ENCODE data around the gene DMC1.
"Not testable (repeated sequence)": the region's sequence is repeated elsewhere in the genome, so short reads cannot be mapped to it uniquely, and the experiment has no call there.

Gene DMC1

GRCh38 chr22:38477585-38477984, 92.4 kb downstream of the DMC1 start:
- Histone ChIP-seq H4K91ac (ENCODE audit: low read depth, low read length, poor library complexity) (no peak overlapping the region), H2AK5ac (ENCODE audit: low read depth, low read length) (no peak overlapping the region)
- no CpG with 5 or more reads among the region's 1 CpG for WGBS, 2 donors (ENCODE audit: extremely low coverage in 2 of 2, insufficient read length in 2 of 2, insufficient replicate concordance in 1 of 2)

GRCh38 chr22:38474003-38474607, 95.9 kb downstream of the DMC1 start:
- H3K27me3 ChIP-seq (ENCODE audit: control insufficient read depth in 3 of 3, insufficient read depth in 3 of 3, low read depth in 1 of 3, low read length in 3 of 3): peaks cover 0 to under 1% (median 0%) of the 10 kb centered on the region in 3 experiments
- DNase-seq (ENCODE audit: low spot score): no peak
- H2AK5ac ChIP-seq (ENCODE audit: low read depth, low read length): no peak overlapping the region
- peaks cover 0 to 4% of the 10 kb centered on the region in 2 donors for H3K36me3 ChIP-seq (replicated peaks in 1 of 2; ENCODE audit: control insufficient read depth in 2 of 2, insufficient read depth in 2 of 2, low read length in 2 of 2)
- H3K14ac ChIP-seq (ENCODE audit: low read length): peak overlapping the region; percentile 5
- H3K4me3 ChIP-seq (ENCODE audit: low read length in 2 of 2): no peak overlapping the region
- H2BK120ac ChIP-seq (ENCODE audit: low read depth, low read length): no peak overlapping the region
- no peak overlapping the region for H2BK15ac ChIP-seq (ENCODE audit: low read length)
- no peak overlapping the region for H3K4me2 ChIP-seq (ENCODE audit: insufficient read depth, low read length, poor library complexity, severe bottlenecking)
- no peak overlapping the region for H2BK5ac ChIP-seq (ENCODE audit: low read length)
- H3K4ac ChIP-seq (ENCODE audit: low read length): no peak overlapping the region
- no peaks in the 10 kb centered on the region for H3K4me1 ChIP-seq (ENCODE audit: control insufficient read depth in 2 of 2, insufficient read depth in 1 of 2, low read depth in 1 of 2, low read length in 2 of 2)
- no peak overlapping the region for H3K27ac ChIP-seq (replicated peaks; ENCODE audit: low read length)
- no peak overlapping the region for H3K23ac ChIP-seq (ENCODE audit: low read depth, low read length, poor library complexity)
- H4K8ac ChIP-seq (ENCODE audit: low read depth, low read length): no peak overlapping the region
- H2BK12ac ChIP-seq (ENCODE audit: low read length): no peak overlapping the region
- no peaks in the 10 kb centered on the region for H3K79me1 ChIP-seq (ENCODE audit: low read depth, low read length)
- H3K18ac ChIP-seq (ENCODE audit: low read length): no peak overlapping the region
- no peaks in the 10 kb centered on the region for H3K9me3 ChIP-seq (replicated peaks in 1 of 2; ENCODE audit: control insufficient read depth in 2 of 2, insufficient read depth in 1 of 2, low read depth in 1 of 2, low read length in 2 of 2)
- H2AFZ ChIP-seq (ENCODE audit: low read length): no peak overlapping the region
- WGBS, 2 donors (ENCODE audit: extremely low coverage in 2 of 2, insufficient read length in 2 of 2, insufficient replicate concordance in 1 of 2): no CpG with 5 or more reads among the region's 10 CpGs
- no peak overlapping the region for H3K9ac ChIP-seq (ENCODE audit: low read depth, low read length, poor library complexity)
- H4K91ac ChIP-seq (ENCODE audit: low read depth, low read length, poor library complexity): no peak overlapping the region

More at GRCh38 chr22:38477585-38477984, 92.4 kb downstream of the DMC1 start:
- no peak overlapping the region for H2BK15ac ChIP-seq (ENCODE audit: low read length)
- no peak overlapping the region for H2AFZ ChIP-seq (ENCODE audit: low read length)
- no peak overlapping the region for H3K9ac ChIP-seq (ENCODE audit: low read depth, low read length, poor library complexity)
- no peak overlapping the region for H3K18ac ChIP-seq (ENCODE audit: low read length)
- no peaks in the 10 kb centered on the region for H3K9me3 ChIP-seq (replicated peaks in 1 of 2; ENCODE audit: control insufficient read depth in 2 of 2, insufficient read depth in 1 of 2, low read depth in 1 of 2, low read length in 2 of 2)
- H4K8ac ChIP-seq (ENCODE audit: low read depth, low read length): no peak overlapping the region
- H2BK120ac ChIP-seq (ENCODE audit: low read depth, low read length): no peak overlapping the region
- H3K27me3 ChIP-seq (ENCODE audit: control insufficient read depth in 3 of 3, insufficient read depth in 3 of 3, low read depth in 1 of 3, low read length in 3 of 3): no peaks in the 10 kb centered on the region
- no peaks in the 10 kb centered on the region for H3K79me1 ChIP-seq (ENCODE audit: low read depth, low read length)
- no peak for DNase-seq (ENCODE audit: low spot score)
- H3K23ac ChIP-seq (ENCODE audit: low read depth, low read length, poor library complexity): no peak overlapping the region
- H2BK12ac ChIP-seq (ENCODE audit: low read length): no peak overlapping the region
- H3K27ac ChIP-seq (replicated peaks; ENCODE audit: low read length): no peak overlapping the region
- no peak overlapping the region for H2BK5ac ChIP-seq (ENCODE audit: low read length)
- H3K4ac ChIP-seq (ENCODE audit: low read length): no peak overlapping the region
- H3K4me2 ChIP-seq (ENCODE audit: insufficient read depth, low read length, poor library complexity, severe bottlenecking): no peak overlapping the region
- no peaks in the 10 kb centered on the region for H3K4me1 ChIP-seq (ENCODE audit: control insufficient read depth in 2 of 2, insufficient read depth in 1 of 2, low read depth in 1 of 2, low read length in 2 of 2)
- H3K36me3 ChIP-seq (replicated peaks in 1 of 2; ENCODE audit: control insufficient read depth in 2 of 2, insufficient read depth in 2 of 2, low read length in 2 of 2): peaks cover 11 to 34% of the 10 kb centered on the region in 2 donors
- no peak overlapping the region for H3K4me3 ChIP-seq (ENCODE audit: low read length in 2 of 2)
- no peak overlapping the region for H3K14ac ChIP-seq (ENCODE audit: low read length)

- Histone ChIP-seq H3K36me3 (replicated peaks in 1 of 2; ENCODE audit: control insufficient read depth in 2 of 2, insufficient read depth in 2 of 2, low read length in 2 of 2) (no peaks in the 10 kb centered on the region), H3K27me3 (ENCODE audit: control insufficient read depth in 3 of 3, insufficient read depth in 3 of 3, low read depth in 1 of 3, low read length in 3 of 3) (peaks cover 0 to 24% (median 20%) of the 10 kb centered on the region in 3 experiments), H3K4ac (ENCODE audit: low read length) (no peak overlapping the region), H3K27ac (replicated peaks; ENCODE audit: low read length) (no peak overlapping the region), H2BK15ac (ENCODE audit: low read length) (no peak overlapping the region), H3K4me2 (ENCODE audit: insufficient read depth, low read length, poor library complexity, severe bottlenecking) (no peak overlapping the region), H2BK5ac (ENCODE audit: low read length) (peak overlapping the region; percentile 66), H3K4me1 (ENCODE audit: control insufficient read depth in 2 of 2, insufficient read depth in 1 of 2, low read depth in 1 of 2, low read length in 2 of 2) (peaks cover 3 to 9% of the 10 kb centered on the region in 2 donors), H4K8ac (ENCODE audit: low read depth, low read length) (no peak overlapping the region), H2BK12ac (ENCODE audit: low read length) (peak overlapping the region; percentile 97), H4K91ac (ENCODE audit: low read depth, low read length, poor library complexity) (no peak overlapping the region), H2AFZ (ENCODE audit: low read length) (no peak overlapping the region), H3K9ac (ENCODE audit: low read depth, low read length, poor library complexity) (no peak overlapping the region), H2BK120ac (ENCODE audit: low read depth, low read length) (no peak overlapping the region), H2AK5ac (ENCODE audit: low read depth, low read length) (no peak overlapping the region), H3K79me1 (ENCODE audit: low read depth, low read length) (no peaks in the 10 kb centered on the region), H3K4me3 (ENCODE audit: low read length in 2 of 2) (peak overlapping the region in 1 of 2 donors; percentile 12), H3K14ac (ENCODE audit: low read length) (no peak overlapping the region), H3K9me3 (replicated peaks in 1 of 2; ENCODE audit: control insufficient read depth in 2 of 2, insufficient read depth in 1 of 2, low read depth in 1 of 2, low read length in 2 of 2) (no peaks in the 10 kb centered on the region), H3K18ac (ENCODE audit: low read length) (peak overlapping the region; percentile 64), H3K23ac (ENCODE audit: low read depth, low read length, poor library complexity) (peak overlapping the region; percentile 20)
- no CpG with 5 or more reads among the region's 11 CpGs for WGBS, 2 donors (ENCODE audit: extremely low coverage in 2 of 2, insufficient read length in 2 of 2, insufficient replicate concordance in 1 of 2)
- DNase-seq (ENCODE audit: low spot score): no peak
These were observed 98.7 kb downstream of the DMC1 start for GRCh38 chr22:38471237-38471636.

GRCh38 chr22:38470179-38470578, 99.8 kb downstream of the DMC1 start:
- not testable (repeated sequence) for H3K36me3 ChIP-seq (replicated peaks in 1 of 2; ENCODE audit: control insufficient read depth in 2 of 2, insufficient read depth in 2 of 2, low read length in 2 of 2); H3K18ac ChIP-seq (ENCODE audit: low read length); H3K23ac ChIP-seq (ENCODE audit: low read depth, low read length, poor library complexity); H3K14ac ChIP-seq (ENCODE audit: low read length); H3K4me2 ChIP-seq (ENCODE audit: insufficient read depth, low read length, poor library complexity, severe bottlenecking); H3K4me1 ChIP-seq (ENCODE audit: control insufficient read depth in 2 of 2, insufficient read depth in 1 of 2, low read depth in 1 of 2, low read length in 2 of 2); H2BK12ac ChIP-seq (ENCODE audit: low read length); H2BK5ac ChIP-seq (ENCODE audit: low read length); H4K91ac ChIP-seq (ENCODE audit: low read depth, low read length, poor library complexity); H2AFZ ChIP-seq (ENCODE audit: low read length); H4K8ac ChIP-seq (ENCODE audit: low read depth, low read length); H3K79me1 ChIP-seq (ENCODE audit: low read depth, low read length); H2AK5ac ChIP-seq (ENCODE audit: low read depth, low read length); DNase-seq (ENCODE audit: low spot score); H3K4me3 ChIP-seq (ENCODE audit: low read length in 2 of 2); H2BK120ac ChIP-seq (ENCODE audit: low read depth, low read length); H3K9me3 ChIP-seq (replicated peaks in 1 of 2; ENCODE audit: control insufficient read depth in 2 of 2, insufficient read depth in 1 of 2, low read depth in 1 of 2, low read length in 2 of 2); H2BK15ac ChIP-seq (ENCODE audit: low read length); H3K4ac ChIP-seq (ENCODE audit: low read length); H3K27ac ChIP-seq (replicated peaks; ENCODE audit: low read length); H3K9ac ChIP-seq (ENCODE audit: low read depth, low read length, poor library complexity)
- H3K27me3 ChIP-seq (ENCODE audit: control insufficient read depth in 3 of 3, insufficient read depth in 3 of 3, low read depth in 1 of 3, low read length in 3 of 3): peaks cover 0 to 28% (median 28%) of the 10 kb centered on the region in 3 experiments
- no CpG with 5 or more reads among the region's 10 CpGs for WGBS, 2 donors (ENCODE audit: extremely low coverage in 2 of 2, insufficient read length in 2 of 2, insufficient replicate concordance in 1 of 2)
